ENCODE data around the gene TBC1D2B. TPM values are rescaled to one million over a fixed set of nuclear protein-coding genes. Genes with fewer than 3 reads are reported as not detected.

The TBC1D2B gene
- total and polyA plus RNA-seq, 4 donors, result 8.4 to 119 (median 22.0) TPM

GRCh38 chr15:78044407-78045155 lies 32.9 kb downstream of the TBC1D2B start:
- peaks cover 1 to 29% (median 17%) of the 10 kb centered on the region in 4 donors for H3K36me3 ChIP-seq (ENCODE audit: control insufficient read depth in 4 of 4, insufficient read depth in 3 of 4, low read depth in 1 of 4, low read length in 3 of 4)
- no peak overlapping the region for H3K4me3 ChIP-seq (ENCODE audit: low read depth in 1 of 3, low read length in 3 of 3)
- 71% methylated on average over 5 of the region's 5 CpGs for WGBS
- DNase-seq (ENCODE audit: low spot score), result no peak
- H3K27me3 ChIP-seq (ENCODE audit: control insufficient read depth in 4 of 4, insufficient read depth in 4 of 4, low read length in 3 of 4), result no peaks in the 10 kb centered on the region
- H3K4me1 ChIP-seq (ENCODE audit: control insufficient read depth in 4 of 4, insufficient read depth in 4 of 4, low read length in 3 of 4), result peaks cover under 1 to 22% (median 8%) of the 10 kb centered on the region in 4 donors
- TF ChIP-seq, protein P1, sequence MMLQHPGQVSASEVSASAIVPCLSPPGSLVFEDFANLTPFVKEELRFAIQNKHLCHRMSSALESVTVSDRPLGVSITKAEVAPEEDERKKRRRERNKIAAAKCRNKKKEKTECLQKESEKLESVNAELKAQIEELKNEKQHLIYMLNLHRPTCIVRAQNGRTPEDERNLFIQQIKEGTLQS (IDR thresholded peaks at IDR 0.05), result no peak
- TF ChIP-seq EGR1 (IDR thresholded peaks at IDR 0.05; ENCODE audit: low read depth in 2 of 2) (no peak), SP1 (IDR thresholded peaks at IDR 0.05) (no peak), GABPA (IDR thresholded peaks at IDR 0.05 in 1 of 2, conservative IDR thresholded peaks at IDR 0.05 in 1 of 2) (no peak), TAF1 (conservative IDR thresholded peaks at IDR 0.05) (no peak), FOXA2 (IDR thresholded peaks at IDR 0.05) (no peak), MAX (IDR thresholded peaks at IDR 0.05) (no peak), FOXA1 (IDR thresholded peaks at IDR 0.05) (no peak)
- TF ChIP-seq, protein P2, sequence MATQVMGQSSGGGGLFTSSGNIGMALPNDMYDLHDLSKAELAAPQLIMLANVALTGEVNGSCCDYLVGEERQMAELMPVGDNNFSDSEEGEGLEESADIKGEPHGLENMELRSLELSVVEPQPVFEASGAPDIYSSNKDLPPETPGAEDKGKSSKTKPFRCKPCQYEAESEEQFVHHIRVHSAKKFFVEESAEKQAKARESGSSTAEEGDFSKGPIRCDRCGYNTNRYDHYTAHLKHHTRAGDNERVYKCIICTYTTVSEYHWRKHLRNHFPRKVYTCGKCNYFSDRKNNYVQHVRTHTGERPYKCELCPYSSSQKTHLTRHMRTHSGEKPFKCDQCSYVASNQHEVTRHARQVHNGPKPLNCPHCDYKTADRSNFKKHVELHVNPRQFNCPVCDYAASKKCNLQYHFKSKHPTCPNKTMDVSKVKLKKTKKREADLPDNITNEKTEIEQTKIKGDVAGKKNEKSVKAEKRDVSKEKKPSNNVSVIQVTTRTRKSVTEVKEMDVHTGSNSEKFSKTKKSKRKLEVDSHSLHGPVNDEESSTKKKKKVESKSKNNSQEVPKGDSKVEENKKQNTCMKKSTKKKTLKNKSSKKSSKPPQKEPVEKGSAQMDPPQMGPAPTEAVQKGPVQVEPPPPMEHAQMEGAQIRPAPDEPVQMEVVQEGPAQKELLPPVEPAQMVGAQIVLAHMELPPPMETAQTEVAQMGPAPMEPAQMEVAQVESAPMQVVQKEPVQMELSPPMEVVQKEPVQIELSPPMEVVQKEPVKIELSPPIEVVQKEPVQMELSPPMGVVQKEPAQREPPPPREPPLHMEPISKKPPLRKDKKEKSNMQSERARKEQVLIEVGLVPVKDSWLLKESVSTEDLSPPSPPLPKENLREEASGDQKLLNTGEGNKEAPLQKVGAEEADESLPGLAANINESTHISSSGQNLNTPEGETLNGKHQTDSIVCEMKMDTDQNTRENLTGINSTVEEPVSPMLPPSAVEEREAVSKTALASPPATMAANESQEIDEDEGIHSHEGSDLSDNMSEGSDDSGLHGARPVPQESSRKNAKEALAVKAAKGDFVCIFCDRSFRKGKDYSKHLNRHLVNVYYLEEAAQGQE (IDR thresholded peaks at IDR 0.05), result no peak
- H3K27ac ChIP-seq (ENCODE audit: low read depth in 1 of 2, low read length in 2 of 2), result no peak overlapping the region
- H3K9ac ChIP-seq (ENCODE audit: low read depth in 1 of 2, low read length in 2 of 2), result no peak overlapping the region
- H3K9me3 ChIP-seq (ENCODE audit: control insufficient read depth in 4 of 4, low read length in 3 of 4), result no peaks in the 10 kb centered on the region

DNA sequence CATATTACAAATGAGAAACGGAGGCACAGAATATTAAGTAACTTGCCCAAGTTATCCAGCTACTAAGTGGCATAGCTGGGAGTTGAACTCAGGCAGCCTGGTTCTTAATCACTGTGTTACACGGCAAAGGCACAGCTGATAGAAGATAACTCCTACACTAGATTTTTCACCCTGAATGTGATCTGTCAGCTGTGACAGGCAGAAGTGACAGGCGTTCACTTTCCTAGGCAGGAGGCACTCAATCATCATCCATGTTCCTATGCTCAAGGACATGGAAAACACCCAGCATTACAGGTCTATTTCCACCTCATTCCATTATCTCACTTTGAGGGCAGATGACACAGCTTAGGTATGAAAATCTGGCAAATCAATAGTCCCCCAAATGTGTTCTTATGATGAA lies 35.6 kb downstream of the TBC1D2B start:
- 91% methylated on average over 3 of the region's 3 CpGs for WGBS
- no peaks in the 10 kb centered on the region for H3K27me3 ChIP-seq (ENCODE audit: control insufficient read depth in 4 of 4, insufficient read depth in 4 of 4, low read length in 3 of 4)
- H3K4me1 ChIP-seq (ENCODE audit: control insufficient read depth in 4 of 4, insufficient read depth in 4 of 4, low read length in 3 of 4), result peaks cover 6 to 25% (median 13%) of the 10 kb centered on the region in 4 donors
- peaks cover 1 to 28% (median 16%) of the 10 kb centered on the region in 4 donors for H3K36me3 ChIP-seq (ENCODE audit: control insufficient read depth in 4 of 4, insufficient read depth in 3 of 4, low read depth in 1 of 4, low read length in 3 of 4)
- H3K4me3 ChIP-seq (ENCODE audit: low read depth in 1 of 3, low read length in 3 of 3), result no peak overlapping the region
- no peak for TF ChIP-seq GABPA (IDR thresholded peaks at IDR 0.05 in 1 of 2, conservative IDR thresholded peaks at IDR 0.05 in 1 of 2)
- no peaks in the 10 kb centered on the region for H3K9me3 ChIP-seq (ENCODE audit: control insufficient read depth in 4 of 4, low read length in 3 of 4)
- no peak for DNase-seq (ENCODE audit: low spot score)
- no peak overlapping the region for H3K27ac ChIP-seq (ENCODE audit: low read depth in 1 of 2, low read length in 2 of 2)
- H3K9ac ChIP-seq (ENCODE audit: low read depth in 1 of 2, low read length in 2 of 2), result no peak overlapping the region

- Histone ChIP-seq H3K4me3 (ENCODE audit: low read depth in 1 of 3, low read length in 3 of 3) (no peak overlapping the region), H3K27ac (ENCODE audit: low read depth in 1 of 2, low read length in 2 of 2) (no peak overlapping the region), H3K27me3 (ENCODE audit: control insufficient read depth in 4 of 4, insufficient read depth in 4 of 4, low read length in 3 of 4) (no peaks in the 10 kb centered on the region), H3K4me1 (ENCODE audit: control insufficient read depth in 4 of 4, insufficient read depth in 4 of 4, low read length in 3 of 4) (peaks cover 6 to 33% (median 25%) of the 10 kb centered on the region in 4 donors), H3K9me3 (ENCODE audit: control insufficient read depth in 4 of 4, low read length in 3 of 4) (no peaks in the 10 kb centered on the region), H3K9ac (ENCODE audit: low read depth in 1 of 2, low read length in 2 of 2) (no peak overlapping the region), H3K36me3 (ENCODE audit: control insufficient read depth in 4 of 4, insufficient read depth in 3 of 4, low read depth in 1 of 4, low read length in 3 of 4) (peaks cover 1 to 27% (median 15%) of the 10 kb centered on the region in 4 donors)
- no peak for TF ChIP-seq YY1 (IDR thresholded peaks at IDR 0.05)
- no peak for TF ChIP-seq FOXA2 (IDR thresholded peaks at IDR 0.05)
- TF ChIP-seq HNF4G (IDR thresholded peaks at IDR 0.05), result no peak
- no peak for TF ChIP-seq MAX (IDR thresholded peaks at IDR 0.05)
- TF ChIP-seq JUND (IDR thresholded peaks at IDR 0.05), result no peak
- TF ChIP-seq SP1 (IDR thresholded peaks at IDR 0.05), result no peak
- TF ChIP-seq, protein P2 (IDR thresholded peaks at IDR 0.05), result no peak
- 79% methylated on average over 1 of the region's 1 CpG for WGBS
- no peak for DNase-seq (ENCODE audit: low spot score)
Measured at GRCh38 chr15:78040653-78041244, 36.8 kb downstream of the TBC1D2B start.

Measured in liver (tissue), 9 donors.